Spleen (tissue), 7 donors: Measurements from ENCODE around the gene GTF2H4.

Experiments
- CTCF ChIP-seq, 11 experiments: fragments of 200-600 bp in 7 of 11; fragments of 450-650 bp in 4 of 11; sonication (generic) in 4 of 11; IDR thresholded peaks in 8 of 11; conservative IDR thresholded peaks in 3 of 11; 1 replicate in 7 of 11; 2 replicates in 4 of 11; pipeline versions ENCODE4 v1.4.0 to v1.8.0; 2016 to 2021; ENCODE audit warnings: antibody characterized with exemption in 11 of 11, inconsistent platforms in 4 of 11, mild to moderate bottlenecking in 1 of 11
- POLR2AphosphoS5 ChIP-seq, 3 donors: sonication (generic); formaldehyde crosslinking; IDR thresholded peaks; one replicate each; pipeline ENCODE4 v1.5.1; 2017; ENCODE audit warnings: antibody characterized with exemption in 3 of 3
- donor health status: DM: no; HTN: no; CAD: no; lungs with moderate emphysema.
- donor health status: DM: no; HTN: no; CAD: no.
- donor health status: DM: no; HTN: no; CAD: no.

GRCh38 chr6:30900863-30901417 is 7.1 kb upstream of the GTF2H4 start:
- TF ChIP-seq CTCF (IDR thresholded peaks at IDR 0.05 in 8 of 11, conservative IDR thresholded peaks at IDR 0.05 in 3 of 11) (no peak), POLR2AphosphoS5 (IDR thresholded peaks at IDR 0.05) (no peak)
